ENCODE data around the gene LARGE1. TPM values are rescaled to one million over a fixed set of nuclear protein-coding genes. Genes with fewer than 3 reads are reported as not detected.
"Not testable (repeated sequence)": the region's sequence is repeated elsewhere in the genome, so short reads cannot be mapped to it uniquely, and the experiment has no call there.

LARGE1 gene
- total and polyA plus RNA-seq, 2 donors (not counting 1 experiment from before 2014, with no cell fraction given) = 14.1 to 19.2 TPM

DNA sequence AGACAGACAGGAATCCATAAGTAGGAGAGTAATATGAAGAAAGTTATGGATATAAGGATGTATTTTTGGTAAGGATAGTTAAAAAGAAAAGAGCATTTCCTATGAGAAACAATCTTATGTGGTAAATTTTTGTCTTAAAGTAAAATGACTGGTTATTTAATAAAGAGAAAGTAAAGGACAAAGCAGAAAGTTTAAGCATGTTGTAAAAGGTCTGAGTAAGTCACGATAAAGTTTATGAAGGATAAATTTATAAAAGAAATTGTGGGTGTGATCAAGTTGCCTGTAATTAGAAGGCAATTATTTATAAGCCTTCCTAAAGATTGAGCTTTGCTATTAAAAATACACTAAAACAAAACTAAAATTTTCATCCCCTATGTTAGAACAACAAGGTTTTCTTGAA, 547.4 kb downstream of the LARGE1 start:
- Histone ChIP-seq H3K9me3 (ENCODE audit: control insufficient read depth, insufficient read depth, low read depth, low read length) (no peaks in the 10 kb centered on the region), H3K36me3 (ENCODE audit: control insufficient read depth, insufficient read depth, low read length) (no peaks in the 10 kb centered on the region), H3K27ac (ENCODE audit: insufficient read depth, low read length) (no peak overlapping the region), H3K4me1 (ENCODE audit: control insufficient read depth, extremely low read depth, insufficient read depth, low read length) (no peaks in the 10 kb centered on the region), H2AFZ (ENCODE audit: low read length) (no peak overlapping the region), H3K4me3 (replicated peaks in 1 of 4; ENCODE audit: control extremely low read depth in 1 of 4, insufficient read depth in 1 of 4, low read depth in 3 of 4, low read length in 4 of 4) (no peak overlapping the region), H3K27me3 (ENCODE audit: control insufficient read depth, insufficient read depth, low read length) (no peaks in the 10 kb centered on the region), H4K20me1 (ENCODE audit: control insufficient read depth, extremely low read depth, insufficient read depth, low read length) (no peaks in the 10 kb centered on the region), H3K9ac (ENCODE audit: insufficient read depth, low read length) (no peak overlapping the region), H3K79me2 (ENCODE audit: control insufficient read depth, insufficient read depth, low read length) (no peaks in the 10 kb centered on the region), H3K4me2 (ENCODE audit: extremely low read depth, insufficient read depth, low read length) (no peak overlapping the region)
- no peak for DNase-seq (ENCODE audit: low read depth in 2 of 2)
- TF ChIP-seq, protein P1, sequence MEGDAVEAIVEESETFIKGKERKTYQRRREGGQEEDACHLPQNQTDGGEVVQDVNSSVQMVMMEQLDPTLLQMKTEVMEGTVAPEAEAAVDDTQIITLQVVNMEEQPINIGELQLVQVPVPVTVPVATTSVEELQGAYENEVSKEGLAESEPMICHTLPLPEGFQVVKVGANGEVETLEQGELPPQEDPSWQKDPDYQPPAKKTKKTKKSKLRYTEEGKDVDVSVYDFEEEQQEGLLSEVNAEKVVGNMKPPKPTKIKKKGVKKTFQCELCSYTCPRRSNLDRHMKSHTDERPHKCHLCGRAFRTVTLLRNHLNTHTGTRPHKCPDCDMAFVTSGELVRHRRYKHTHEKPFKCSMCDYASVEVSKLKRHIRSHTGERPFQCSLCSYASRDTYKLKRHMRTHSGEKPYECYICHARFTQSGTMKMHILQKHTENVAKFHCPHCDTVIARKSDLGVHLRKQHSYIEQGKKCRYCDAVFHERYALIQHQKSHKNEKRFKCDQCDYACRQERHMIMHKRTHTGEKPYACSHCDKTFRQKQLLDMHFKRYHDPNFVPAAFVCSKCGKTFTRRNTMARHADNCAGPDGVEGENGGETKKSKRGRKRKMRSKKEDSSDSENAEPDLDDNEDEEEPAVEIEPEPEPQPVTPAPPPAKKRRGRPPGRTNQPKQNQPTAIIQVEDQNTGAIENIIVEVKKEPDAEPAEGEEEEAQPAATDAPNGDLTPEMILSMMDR (conservative IDR thresholded peaks at IDR 0.05 in 1 of 2, IDR thresholded peaks at IDR 0.05 in 1 of 2; ENCODE audit: low read depth in 1 of 2, low read length in 2 of 2) = no peak
- no peak for TF ChIP-seq EZH2 (IDR thresholded peaks at IDR 0.05; ENCODE audit: low read length, missing control alignments)

DNA sequence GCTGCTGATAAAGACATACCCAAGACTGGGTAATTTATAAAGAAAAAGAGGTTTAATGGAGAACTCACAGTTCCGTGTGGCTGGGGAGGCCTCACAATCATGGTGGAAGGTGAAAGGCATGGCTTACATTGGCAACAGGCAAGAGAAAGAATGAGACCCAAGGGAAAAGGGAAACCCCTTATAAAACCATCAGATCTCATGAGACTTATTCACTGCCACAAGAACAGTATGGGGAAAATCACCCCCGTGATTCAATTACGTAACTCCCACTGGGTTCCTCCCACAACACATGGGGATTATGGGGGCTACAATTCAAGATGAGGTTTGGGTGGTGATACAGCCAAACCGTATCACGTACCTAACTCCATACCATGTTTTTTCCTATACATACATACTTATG, 557.0 kb downstream of the LARGE1 start:
- not testable (repeated sequence) for H3K4me2 ChIP-seq (ENCODE audit: extremely low read depth, insufficient read depth, low read length); H3K4me3 ChIP-seq (replicated peaks in 1 of 4; ENCODE audit: control extremely low read depth in 1 of 4, insufficient read depth in 1 of 4, low read depth in 3 of 4, low read length in 4 of 4); H3K9ac ChIP-seq (ENCODE audit: insufficient read depth, low read length); H3K36me3 ChIP-seq (ENCODE audit: control insufficient read depth, insufficient read depth, low read length); DNase-seq (ENCODE audit: low read depth in 2 of 2); H3K27me3 ChIP-seq (ENCODE audit: control insufficient read depth, insufficient read depth, low read length); H2AFZ ChIP-seq (ENCODE audit: low read length); H3K27ac ChIP-seq (ENCODE audit: insufficient read depth, low read length); H3K9me3 ChIP-seq (ENCODE audit: control insufficient read depth, insufficient read depth, low read depth, low read length); H3K79me2 ChIP-seq (ENCODE audit: control insufficient read depth, insufficient read depth, low read length); H4K20me1 ChIP-seq (ENCODE audit: control insufficient read depth, extremely low read depth, insufficient read depth, low read length); H3K4me1 ChIP-seq (ENCODE audit: control insufficient read depth, extremely low read depth, insufficient read depth, low read length)

DNA sequence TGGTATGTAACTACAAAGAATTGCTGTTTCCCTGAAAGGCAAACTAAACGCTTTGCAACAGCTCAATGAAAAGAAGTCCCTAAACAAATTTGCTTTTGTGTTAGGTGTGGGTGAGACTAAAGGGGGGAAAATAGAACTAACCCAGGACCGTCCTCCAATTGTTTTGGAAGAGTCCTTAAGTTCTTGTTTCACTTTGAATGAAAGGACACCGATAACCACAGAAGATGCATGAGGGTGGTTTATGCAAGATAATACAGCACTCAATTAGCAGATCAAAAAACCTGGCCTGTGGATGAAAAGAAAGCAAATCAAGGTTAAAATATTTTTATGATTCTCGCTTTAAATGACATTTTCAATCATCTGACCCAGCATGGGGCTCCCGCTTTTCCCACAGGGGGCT, 557.6 kb downstream of the LARGE1 start:
- H3K27ac ChIP-seq (ENCODE audit: insufficient read depth, low read length) = no peak overlapping the region
- H4K20me1 ChIP-seq (ENCODE audit: control insufficient read depth, extremely low read depth, insufficient read depth, low read length) = no peaks in the 10 kb centered on the region
- no peak overlapping the region for H3K4me2 ChIP-seq (ENCODE audit: extremely low read depth, insufficient read depth, low read length)
- no peaks in the 10 kb centered on the region for H3K79me2 ChIP-seq (ENCODE audit: control insufficient read depth, insufficient read depth, low read length)
- H3K36me3 ChIP-seq (ENCODE audit: control insufficient read depth, insufficient read depth, low read length) = no peaks in the 10 kb centered on the region
- TF ChIP-seq EZH2 (IDR thresholded peaks at IDR 0.05; ENCODE audit: low read length, missing control alignments) = no peak
- TF ChIP-seq, protein P1 (conservative IDR thresholded peaks at IDR 0.05 in 1 of 2, IDR thresholded peaks at IDR 0.05 in 1 of 2; ENCODE audit: low read depth in 1 of 2, low read length in 2 of 2) = no peak
- H3K9ac ChIP-seq (ENCODE audit: insufficient read depth, low read length) = no peak overlapping the region
- no peak for DNase-seq (ENCODE audit: low read depth in 2 of 2)
- H3K27me3 ChIP-seq (ENCODE audit: control insufficient read depth, insufficient read depth, low read length) = no peaks in the 10 kb centered on the region
- no peak overlapping the region for H3K4me3 ChIP-seq (replicated peaks in 1 of 4; ENCODE audit: control extremely low read depth in 1 of 4, insufficient read depth in 1 of 4, low read depth in 3 of 4, low read length in 4 of 4)
- no peak overlapping the region for H2AFZ ChIP-seq (ENCODE audit: low read length)
- H3K9me3 ChIP-seq (ENCODE audit: control insufficient read depth, insufficient read depth, low read depth, low read length) = no peaks in the 10 kb centered on the region
- H3K4me1 ChIP-seq (ENCODE audit: control insufficient read depth, extremely low read depth, insufficient read depth, low read length) = no peaks in the 10 kb centered on the region

Measured in fibroblast of lung (primary cell).